DND-41 (cell line): ENCODE data around the gene LMOD3.

Experiments
- ATAC-seq: fragments of 200-7000 bp; cut with Tn5 transposase; 3 replicates; pipeline ENCODE4 v1.9.1; 2021; ENCODE audit warnings: low read depth; ENCODE audit not compliant: insufficient read depth
- DNase-seq: peaks from one replicate; pipeline ENCODE4 v3.0.0-alpha.2; 2020
- H2AFZ ChIP-seq: 2 replicates; pipeline ENCODE4 v1.6.0; 2012; ENCODE audit warnings: low read depth, low read length
- H3K27ac ChIP-seq: 2 replicates; pipeline ENCODE4 v1.5.1; 2012; ENCODE audit warnings: low read length, inconsistent platforms
- H3K27me3 ChIP-seq: fragments of 200-600 bp; sonication (generic); 2 replicates; pipeline ENCODE4 v1.6.0; 2012; ENCODE audit warnings: low read length, mild to moderate bottlenecking, inconsistent platforms; ENCODE audit not compliant: insufficient read depth, poor library complexity
- H3K36me3 ChIP-seq: 2 replicates; pipeline ENCODE4 v1.5.1; 2012; ENCODE audit warnings: low read length, inconsistent platforms; ENCODE audit not compliant: insufficient read depth
- H3K4me1 ChIP-seq: 2 replicates; pipeline ENCODE4 v1.5.1; 2012; ENCODE audit warnings: mild to moderate bottlenecking, low read length; ENCODE audit not compliant: insufficient read depth
- H3K4me2 ChIP-seq: 2 replicates; pipeline ENCODE4 v1.6.0; 2012; ENCODE audit warnings: mild to moderate bottlenecking, moderate library complexity, low read length, inconsistent platforms; ENCODE audit not compliant: insufficient read depth
- H3K4me3 ChIP-seq, 2 experiments: fragments of 200-600 bp in 1 of 2; shearing (Covaris generic) in 1 of 2; 2 replicates each; pipeline ENCODE4 v1.5.1; 2012 to 2016; ENCODE audit warnings: inconsistent platforms in 2 of 2, low read length in 2 of 2, mild to moderate bottlenecking in 2 of 2, low read depth in 1 of 2, moderate library complexity in 1 of 2
- H3K79me2 ChIP-seq: 2 replicates; pipeline ENCODE4 v1.6.0; 2012; ENCODE audit warnings: low read length, inconsistent platforms; ENCODE audit not compliant: insufficient read depth
- H3K9ac ChIP-seq: 2 replicates; pipeline ENCODE4 v1.6.0; 2012; ENCODE audit warnings: low read depth, mild to moderate bottlenecking, inconsistent platforms, low read length, moderate library complexity
- H3K9me3 ChIP-seq: 2 replicates; pipeline ENCODE4 v1.5.1; 2012; ENCODE audit warnings: low read length, moderate library complexity, mild to moderate bottlenecking, inconsistent platforms; ENCODE audit not compliant: insufficient read depth, severe bottlenecking
- H4K20me1 ChIP-seq: 2 replicates; pipeline ENCODE4 v1.6.0; 2012; ENCODE audit warnings: low read length; ENCODE audit not compliant: insufficient read depth
- CTCF ChIP-seq: IDR thresholded peaks from 2 replicates; pipeline ENCODE4 v1.5.1; 2012; ENCODE audit warnings: borderline replicate concordance, low read length, moderate library complexity, mild to moderate bottlenecking; ENCODE audit not compliant: poor library complexity, severe bottlenecking; ENCODE audit errors: extremely low read depth
- EZH2 ChIP-seq: IDR thresholded peaks from 3 replicates; pipeline ENCODE4 v1.6.1; 2012; ENCODE audit warnings: borderline replicate concordance, low read depth, mild to moderate bottlenecking, moderate library complexity, low read length, inconsistent platforms; ENCODE audit not compliant: severe bottlenecking

LMOD3 gene

GRCh38 chr3:69119681-69120080 is 2.7 kb downstream of the LMOD3 start:
- Histone ChIP-seq H3K27me3 (no peaks in the 10 kb centered on the region), H3K9me3 (no peaks in the 10 kb centered on the region), H3K4me1 (no peaks in the 10 kb centered on the region), H4K20me1 (no peaks in the 10 kb centered on the region), H3K79me2 (no peaks in the 10 kb centered on the region), H3K4me2 (no peak overlapping the region), H3K36me3 (no peaks in the 10 kb centered on the region), H3K27ac (no peak overlapping the region), H3K9ac (no peak overlapping the region), H2AFZ (no peak overlapping the region), H3K4me3 (no peak overlapping the region)
- ATAC-seq (no peak), DNase-seq (no peak)
- TF ChIP-seq CTCF, result no peak
- no peak for TF ChIP-seq EZH2

GRCh38 chr3:69119138-69119537 is 3.3 kb downstream of the LMOD3 start:
- Histone ChIP-seq H2AFZ (no peak overlapping the region), H4K20me1 (no peaks in the 10 kb centered on the region), H3K4me1 (no peaks in the 10 kb centered on the region), H3K79me2 (no peaks in the 10 kb centered on the region), H3K9me3 (no peaks in the 10 kb centered on the region), H3K4me3 (no peak overlapping the region), H3K36me3 (no peaks in the 10 kb centered on the region), H3K4me2 (no peak overlapping the region), H3K9ac (no peak overlapping the region), H3K27me3 (no peaks in the 10 kb centered on the region), H3K27ac (no peak overlapping the region)
- TF ChIP-seq CTCF (no peak), EZH2 (no peak)
- ATAC-seq (no peak), DNase-seq (no peak)

GRCh38 chr3:69118555-69118954 is 3.8 kb downstream of the LMOD3 start:
- H3K27me3 ChIP-seq, result no peaks in the 10 kb centered on the region
- ATAC-seq (no peak), DNase-seq (no peak)
- H3K79me2 ChIP-seq, result no peaks in the 10 kb centered on the region
- H3K27ac ChIP-seq, result no peak overlapping the region
- no peaks in the 10 kb centered on the region for H3K9me3 ChIP-seq
- no peaks in the 10 kb centered on the region for H3K4me1 ChIP-seq
- H3K9ac ChIP-seq, result no peak overlapping the region
- no peaks in the 10 kb centered on the region for H3K36me3 ChIP-seq
- no peak overlapping the region for H3K4me2 ChIP-seq
- no peak overlapping the region for H3K4me3 ChIP-seq
- H4K20me1 ChIP-seq, result no peaks in the 10 kb centered on the region
- TF ChIP-seq CTCF, result no peak
- no peak for TF ChIP-seq EZH2
- no peak overlapping the region for H2AFZ ChIP-seq

- H3K27ac ChIP-seq, result no peak overlapping the region
- H3K4me3 ChIP-seq, result no peak overlapping the region
- no peak for DNase-seq
- H4K20me1 ChIP-seq, result no peaks in the 10 kb centered on the region
- no peaks in the 10 kb centered on the region for H3K27me3 ChIP-seq
- ATAC-seq, result no peak
- no peak overlapping the region for H3K9ac ChIP-seq
- H3K4me2 ChIP-seq, result no peak overlapping the region
- no peaks in the 10 kb centered on the region for H3K9me3 ChIP-seq
- no peak overlapping the region for H2AFZ ChIP-seq
- H3K4me1 ChIP-seq, result no peaks in the 10 kb centered on the region
- H3K79me2 ChIP-seq, result no peaks in the 10 kb centered on the region
- TF ChIP-seq EZH2, result no peak
- no peak for TF ChIP-seq CTCF
- no peaks in the 10 kb centered on the region for H3K36me3 ChIP-seq
Observed at GRCh38 chr3:69116897-69117296, 5.5 kb downstream of the LMOD3 start.
